ENCODE results near the gene OASL.

OASL gene

DNA sequence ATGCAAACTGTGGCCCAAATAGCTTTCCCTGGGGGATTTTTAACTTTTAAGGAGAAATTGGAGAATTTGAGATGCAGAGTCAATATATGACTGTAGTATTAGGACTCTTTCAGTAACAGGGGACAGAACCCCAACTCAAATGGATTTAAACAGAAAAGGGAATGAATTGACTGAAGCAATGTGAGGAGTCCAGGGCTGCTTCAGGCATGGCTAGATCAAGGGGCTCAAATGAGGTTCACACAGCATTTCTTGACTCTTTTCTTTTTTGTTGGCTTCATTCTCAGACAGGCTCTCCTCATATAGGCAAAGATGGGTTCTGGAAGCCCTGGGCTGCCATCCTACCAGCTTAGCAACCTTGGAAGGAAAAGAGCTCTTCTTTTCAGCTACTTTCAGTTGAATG is 47.1 kb downstream of the OASL start:
- DNase-seq (ENCODE audit: low read depth): no peak

DNA sequence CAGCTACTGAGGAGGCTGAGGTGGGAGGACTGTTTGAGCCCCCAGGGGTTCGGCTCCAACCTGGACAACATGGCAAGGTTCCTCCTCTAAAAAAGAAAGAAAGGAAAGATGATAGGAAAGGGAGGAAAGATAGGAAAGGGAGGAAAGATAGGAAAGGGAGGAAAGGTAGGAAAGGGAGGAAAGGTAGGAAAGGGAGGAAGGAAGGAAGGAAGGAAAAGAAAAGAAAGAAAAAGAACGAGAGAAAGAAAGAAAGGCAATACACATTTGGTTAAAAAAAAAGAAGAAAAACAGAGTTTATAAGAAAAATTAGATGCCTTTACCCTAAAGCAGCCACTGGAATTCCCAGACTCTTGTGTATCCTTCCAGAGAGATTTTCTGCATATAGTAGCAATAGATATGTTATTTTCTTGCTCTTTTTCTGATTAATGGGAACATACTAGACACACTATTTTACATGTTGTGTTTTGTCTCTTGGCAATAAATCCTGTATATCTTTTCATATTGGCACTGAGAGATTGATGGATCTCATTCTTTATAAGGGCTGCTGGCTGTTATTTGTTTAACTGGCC is 48.5 kb downstream of the OASL start:
- no peak for DNase-seq (ENCODE audit: low read depth)

DNA sequence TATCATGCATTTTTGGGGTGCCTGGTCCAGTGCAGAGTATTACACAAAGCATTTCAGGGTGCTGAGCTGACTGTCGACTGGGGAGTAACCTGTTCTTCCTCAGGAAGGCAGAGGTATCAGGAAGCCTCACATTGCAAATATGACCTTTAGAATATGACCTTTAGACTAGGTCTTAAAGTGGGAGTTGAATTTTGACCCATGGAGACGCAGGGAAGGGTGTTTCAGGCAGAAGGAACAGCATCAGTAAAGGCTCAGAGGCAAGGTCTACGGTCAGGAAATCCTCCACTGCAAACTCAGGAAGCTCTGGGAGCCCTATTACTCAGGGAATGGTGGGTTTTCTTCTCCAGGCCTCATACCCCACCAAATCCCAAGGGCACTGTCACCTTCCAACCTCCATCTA is 49.4 kb downstream of the OASL start:
- DNase-seq (ENCODE audit: low read depth): no peak

DNA sequence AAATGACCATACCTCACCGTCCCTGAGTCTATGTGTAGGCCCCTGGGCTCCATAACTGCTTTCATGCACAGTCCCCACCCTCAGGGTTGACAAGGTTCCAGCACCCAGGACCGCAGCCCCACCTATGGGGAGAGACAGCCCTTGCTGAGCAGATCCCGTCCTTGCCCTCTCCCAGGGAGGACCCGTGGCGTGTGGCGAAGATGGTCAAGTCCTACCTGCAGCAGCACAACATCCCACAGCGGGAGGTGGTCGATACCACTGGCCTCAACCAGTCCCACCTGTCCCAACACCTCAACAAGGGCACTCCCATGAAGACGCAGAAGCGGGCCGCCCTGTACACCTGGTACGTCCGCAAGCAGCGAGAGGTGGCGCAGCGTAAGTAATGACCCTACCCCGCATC is 50.4 kb downstream of the OASL start:
- no peak for DNase-seq (ENCODE audit: low read depth)

DNA sequence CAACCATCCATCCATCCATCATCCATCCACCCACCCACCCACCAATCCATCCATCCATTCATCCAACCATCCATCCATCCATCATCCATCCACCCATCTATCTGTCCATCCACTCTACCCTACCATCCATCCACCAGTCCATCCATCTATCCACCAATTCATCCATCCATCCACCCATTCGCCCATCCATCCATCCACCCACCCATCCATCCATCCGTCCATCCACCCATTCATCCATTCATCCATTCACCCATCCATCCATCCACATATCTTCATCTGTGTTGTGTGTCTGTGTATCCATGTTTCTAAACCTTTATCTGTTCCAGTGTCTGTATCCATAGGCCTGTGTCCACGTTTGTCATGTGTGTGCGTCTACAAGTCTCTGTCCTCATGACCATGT is 50.8 kb downstream of the OASL start:
- no peak for DNase-seq (ENCODE audit: low read depth)

DNA sequence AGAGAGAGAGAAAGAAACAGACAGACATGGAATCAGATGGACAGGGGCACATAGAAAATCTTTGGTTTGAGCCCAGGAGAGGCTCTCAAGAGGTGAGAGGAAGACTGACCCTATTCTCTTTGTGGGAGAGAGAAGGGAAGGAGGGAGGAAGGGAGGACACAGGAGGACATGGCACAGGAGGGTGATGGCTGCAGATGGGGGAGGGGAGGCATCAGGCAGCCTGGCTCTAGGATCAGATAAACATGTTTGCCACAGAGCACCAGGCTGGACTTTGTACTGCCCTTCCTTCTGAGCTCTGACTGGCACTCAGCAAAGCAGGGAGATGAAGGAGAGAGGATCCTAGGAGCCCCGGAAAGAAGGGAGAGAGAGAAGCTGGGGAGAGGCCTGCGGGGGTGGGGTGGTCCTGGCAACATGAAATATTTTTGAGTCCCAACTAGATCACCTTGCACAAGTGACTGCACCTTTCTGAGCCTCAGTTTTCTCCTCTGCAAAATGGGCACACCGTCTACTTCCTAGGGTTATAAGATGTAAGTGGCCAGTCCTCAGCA is 54.6 kb downstream of the OASL start:
- DNase-seq (ENCODE audit: low read depth): no peak

DNA sequence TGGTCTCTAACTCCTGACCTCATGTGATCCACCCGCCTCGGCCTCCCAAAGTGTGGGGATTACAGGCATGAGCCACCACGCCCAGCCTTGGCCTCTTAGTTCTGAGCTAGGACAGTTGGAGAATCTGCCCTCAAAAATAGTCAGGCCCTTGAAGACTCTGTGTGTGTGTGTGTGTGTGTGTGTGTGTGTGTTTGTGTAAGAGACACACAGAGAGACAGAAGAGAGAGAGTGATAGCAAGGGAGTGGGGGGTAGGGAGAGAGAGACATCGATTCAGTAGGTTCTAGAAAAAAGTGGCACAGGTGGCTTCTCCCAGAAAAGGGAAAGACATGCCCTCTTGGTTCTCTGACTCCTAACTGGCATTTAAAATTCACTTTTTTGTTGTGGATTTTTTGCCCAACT is 55.3 kb downstream of the OASL start:
- DNase-seq (ENCODE audit: low read depth): no peak

DNA sequence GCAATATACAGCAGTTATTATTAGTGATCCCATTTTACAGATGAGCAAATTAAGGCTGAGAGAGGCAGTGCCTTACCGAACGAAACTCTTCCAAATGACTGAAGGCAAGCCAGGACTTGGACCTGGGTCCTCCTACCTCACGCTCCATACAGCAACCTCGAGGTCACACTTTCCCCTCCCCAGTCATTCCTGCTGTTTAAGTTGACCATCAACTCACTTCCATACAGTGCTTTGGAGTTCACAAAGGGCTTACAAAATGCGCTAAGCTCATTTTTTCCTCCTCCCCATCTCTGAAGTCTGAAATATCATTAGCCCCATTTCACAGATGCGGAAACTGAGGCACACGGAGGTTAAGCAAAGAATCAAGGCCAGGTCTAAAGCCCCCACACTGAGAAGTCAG is 56.4 kb downstream of the OASL start:
- DNase-seq (ENCODE audit: low read depth): no peak

DNA sequence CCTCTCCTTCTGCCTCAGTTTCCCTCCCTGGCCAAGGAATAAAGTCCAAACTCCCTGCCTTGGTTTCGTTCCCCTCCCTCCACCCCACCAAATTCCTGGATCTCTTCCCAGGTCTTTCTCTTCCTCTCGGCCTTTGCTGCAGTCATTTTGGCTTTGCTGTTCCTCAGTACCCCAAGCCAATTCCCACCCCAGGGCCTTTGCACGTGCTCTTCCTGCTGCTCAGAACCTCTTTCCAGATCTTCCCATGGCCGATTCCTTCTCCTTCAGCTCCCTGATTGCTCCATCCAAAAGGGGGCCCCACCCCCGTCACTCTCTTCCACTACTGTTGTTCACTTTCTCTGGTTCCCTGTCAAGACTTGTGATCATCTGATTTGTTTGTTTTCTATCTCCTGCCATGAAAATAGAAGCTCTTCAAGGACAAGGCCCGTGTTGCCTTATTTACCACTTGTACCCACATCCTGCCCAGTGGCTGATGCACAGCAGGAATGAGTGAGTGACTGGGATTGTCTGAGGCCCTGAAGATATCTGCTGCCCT is 57.6 kb downstream of the OASL start:
- no peak for DNase-seq (ENCODE audit: low read depth)

DNA sequence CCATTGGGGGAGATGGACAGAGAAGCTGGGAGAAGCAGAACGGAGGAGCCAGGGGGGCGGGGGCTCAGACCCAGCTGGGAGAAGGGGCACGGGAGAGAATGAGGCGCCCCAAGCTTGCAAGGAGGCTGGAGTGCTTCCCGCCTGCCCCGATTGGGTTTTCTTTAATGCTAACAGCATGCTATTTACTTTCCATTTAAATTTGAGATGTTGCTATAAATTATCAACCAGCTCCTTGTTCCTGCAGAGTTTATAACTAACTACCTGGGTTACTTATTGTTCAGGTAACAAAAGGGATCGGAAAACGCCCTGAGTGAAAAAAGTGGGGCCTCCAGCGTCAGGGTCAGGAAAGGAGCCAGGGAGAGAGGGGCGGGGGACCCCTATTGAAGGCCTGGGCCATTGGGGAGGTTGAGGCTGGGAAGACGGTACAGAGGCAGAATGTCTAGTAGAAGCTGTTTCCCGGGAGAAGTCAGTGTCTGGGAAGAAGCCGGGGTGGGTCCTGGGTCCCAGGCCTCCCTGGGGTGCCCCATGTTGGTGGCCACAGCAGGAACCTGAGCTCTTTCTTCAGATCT is 58.2 kb downstream of the OASL start:
- no peak for DNase-seq (ENCODE audit: low read depth)

DNA sequence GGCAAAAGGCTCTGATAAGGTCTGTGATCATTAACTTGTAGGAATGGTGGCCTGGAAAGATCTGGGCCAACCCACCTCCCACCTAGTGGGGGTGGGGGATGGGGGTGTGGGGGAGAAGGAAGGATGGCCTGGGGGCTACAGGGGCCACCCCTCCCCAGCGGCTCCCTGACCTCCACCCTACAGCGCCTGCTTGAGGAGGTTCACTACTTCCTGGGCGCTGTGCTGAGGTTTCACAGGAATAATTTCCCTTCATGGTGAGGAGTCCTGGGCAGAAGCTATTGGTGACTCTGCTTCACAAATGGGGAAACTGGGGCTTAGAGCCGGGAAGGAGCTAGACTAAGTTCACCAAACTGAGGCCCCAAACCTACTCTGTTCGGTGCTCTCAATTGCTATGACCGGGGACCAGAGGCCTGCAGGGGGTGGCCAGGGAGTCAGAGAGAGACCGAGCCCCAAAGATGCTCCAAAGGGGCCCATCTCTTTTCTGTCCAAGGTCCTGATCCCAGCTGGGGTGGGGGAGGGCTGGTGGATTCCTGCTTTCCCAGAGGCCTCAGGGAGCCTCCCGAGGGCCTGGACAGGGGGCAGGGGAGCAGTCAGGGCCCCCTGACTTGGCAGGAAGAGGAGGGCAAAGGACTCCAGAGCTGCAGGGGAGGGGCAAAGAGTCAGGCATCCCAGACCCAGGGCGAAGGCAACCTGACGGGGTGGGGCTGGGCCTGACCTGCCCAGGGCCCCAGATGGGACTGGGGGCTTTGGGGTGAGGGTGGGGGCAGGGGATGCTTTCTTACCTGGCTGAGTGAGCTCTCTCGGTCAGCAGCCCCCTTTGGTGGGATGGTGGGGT is 59.0 kb downstream of the OASL start:
- no peak for DNase-seq (ENCODE audit: low read depth)

DNA sequence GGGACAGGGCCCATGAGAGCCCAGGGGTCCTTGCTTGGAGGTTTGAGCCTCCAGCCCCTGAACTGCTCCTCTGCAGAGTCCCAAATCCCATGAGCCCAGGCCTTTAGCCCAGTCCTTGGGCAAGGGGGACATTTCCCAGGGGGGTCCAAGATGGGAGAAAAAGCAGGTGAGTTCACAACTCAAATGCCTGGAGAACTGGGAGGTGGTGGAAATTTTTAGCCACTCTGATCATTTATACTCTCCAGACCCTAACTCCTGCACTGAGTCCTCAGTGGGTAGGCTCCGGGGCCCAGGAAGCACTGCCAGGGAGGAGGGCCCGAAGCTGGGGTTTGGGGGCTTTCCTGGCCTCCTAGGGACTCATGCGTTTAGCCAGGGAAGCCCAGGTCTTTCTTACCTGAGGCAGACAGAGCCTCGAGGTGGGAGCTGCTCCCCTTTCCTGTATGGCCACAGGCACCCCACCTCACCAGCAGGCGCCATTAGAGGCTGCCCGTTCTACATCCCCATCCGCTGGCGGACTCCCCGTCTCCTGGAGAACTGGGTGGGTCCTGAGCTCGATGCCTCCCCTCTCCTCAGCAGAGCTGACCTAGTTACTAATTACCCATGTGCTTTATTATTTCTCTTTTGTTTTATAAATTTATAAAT is 59.7 kb downstream of the OASL start:
- DNase-seq (ENCODE audit: low read depth): no peak

DNA sequence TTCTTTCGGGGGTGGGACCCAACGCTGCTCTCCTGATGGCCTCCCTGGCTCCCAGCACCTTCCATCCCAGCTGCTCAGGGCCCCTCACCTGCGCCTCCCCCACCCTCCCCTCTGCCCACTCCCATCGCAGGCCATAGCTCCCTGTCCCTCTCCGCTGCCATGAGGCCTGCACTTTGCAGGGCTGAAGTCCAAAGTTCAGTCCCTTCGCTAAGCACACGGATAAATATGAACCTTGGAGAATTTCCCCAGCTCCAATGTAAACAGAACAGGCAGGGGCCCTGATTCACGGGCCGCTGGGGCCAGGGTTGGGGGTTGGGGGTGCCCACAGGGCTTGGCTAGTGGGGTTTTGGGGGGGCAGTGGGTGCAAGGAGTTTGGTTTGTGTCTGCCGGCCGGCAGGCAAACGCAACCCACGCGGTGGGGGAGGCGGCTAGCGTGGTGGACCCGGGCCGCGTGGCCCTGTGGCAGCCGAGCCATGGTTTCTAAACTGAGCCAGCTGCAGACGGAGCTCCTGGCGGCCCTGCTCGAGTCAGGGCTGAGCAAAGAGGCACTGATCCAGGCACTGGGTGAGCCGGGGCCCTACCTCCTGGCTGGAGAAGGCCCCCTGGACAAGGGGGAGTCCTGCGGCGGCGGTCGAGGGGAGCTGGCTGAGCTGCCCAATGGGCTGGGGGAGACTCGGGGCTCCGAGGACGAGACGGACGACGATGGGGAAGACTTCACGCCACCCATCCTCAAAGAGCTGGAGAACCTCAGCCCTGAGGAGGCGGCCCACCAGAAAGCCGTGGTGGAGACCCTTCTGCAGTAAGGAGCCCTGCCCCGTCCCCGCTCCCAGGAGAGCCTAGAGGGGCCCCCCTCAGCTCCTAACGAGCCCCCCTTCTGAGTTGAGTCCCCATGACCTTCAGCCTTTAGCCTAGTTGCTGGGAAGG is 60.5 kb downstream of the OASL start, which contains the start of gene HNF1A:
TSS of gene HNF1A (plus strand) at position 248 of the 924 bp plus-strand sequence. CDS start at position 474, 226 bp downstream.
- no peak for DNase-seq (ENCODE audit: low read depth)

DNA sequence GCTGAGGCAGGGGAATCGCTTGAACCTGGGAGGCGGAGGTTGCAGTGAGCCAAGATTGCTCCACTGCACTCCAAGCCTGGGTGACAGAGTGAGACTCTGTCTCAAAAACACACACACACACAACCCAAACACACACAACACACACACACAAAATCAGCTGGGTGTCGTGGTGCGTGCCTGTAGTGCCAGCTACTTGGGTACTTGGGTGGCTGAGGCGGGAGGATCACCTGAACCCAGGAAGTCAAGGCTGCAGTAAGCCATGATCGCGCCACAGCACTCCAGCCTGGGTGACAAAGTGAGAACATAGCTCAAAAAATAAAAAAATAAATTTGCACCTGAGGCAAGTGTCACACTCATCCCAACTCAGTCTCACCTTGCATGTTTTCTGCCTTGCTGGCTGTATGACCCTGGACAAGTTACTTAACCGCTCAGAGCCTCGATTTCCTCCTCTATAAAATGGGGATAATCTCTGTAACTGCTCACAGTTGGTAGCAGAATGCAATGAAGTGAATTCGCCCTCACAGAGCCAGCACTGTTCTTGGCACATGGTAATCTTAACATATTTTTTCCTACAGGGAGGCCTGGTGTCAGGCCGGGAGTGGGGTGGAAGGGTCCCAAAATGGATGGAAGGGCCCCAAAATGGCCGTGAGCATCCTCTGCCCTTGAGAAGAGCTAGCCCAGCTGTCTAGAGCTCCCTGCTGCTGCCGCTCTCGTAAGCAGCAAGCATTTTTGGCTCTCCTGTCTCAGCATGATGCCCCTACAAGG is 61.3 kb downstream of the OASL start:
- no peak for DNase-seq (ENCODE audit: low read depth)

DNA sequence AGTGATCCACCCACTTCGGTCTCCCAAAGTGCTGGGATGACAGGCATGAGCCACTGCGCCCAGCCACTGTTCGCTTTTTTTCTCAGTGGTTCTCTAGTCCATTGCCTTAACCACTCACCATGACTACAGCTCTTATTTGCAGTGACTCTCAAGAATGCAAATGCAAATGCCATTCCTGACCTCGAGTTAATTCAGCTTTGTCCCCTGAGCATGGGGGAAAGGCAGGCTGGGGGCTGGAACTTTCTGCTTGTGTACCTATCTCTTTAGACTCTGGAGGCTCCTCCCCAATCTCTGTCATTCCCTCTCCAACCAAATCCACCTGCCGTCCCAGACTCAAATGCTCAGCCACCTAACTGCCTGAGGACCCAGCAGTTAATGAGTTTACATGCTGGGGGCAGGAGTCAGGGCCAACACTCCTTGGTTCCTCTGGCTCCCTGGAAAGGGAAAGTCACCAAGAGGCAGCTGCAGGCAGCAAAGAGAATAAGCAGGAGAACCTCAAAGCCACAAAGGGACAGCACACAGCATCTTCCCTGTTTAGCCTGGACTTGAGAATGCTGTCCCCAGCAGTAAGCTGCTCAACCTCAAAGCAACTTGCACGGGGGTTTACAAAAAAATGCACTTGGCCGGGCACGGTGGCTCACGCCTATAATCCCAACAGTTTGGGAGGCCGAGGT is 66.0 kb downstream of the OASL start:
- DNase-seq (ENCODE audit: low read depth): no peak

DNA sequence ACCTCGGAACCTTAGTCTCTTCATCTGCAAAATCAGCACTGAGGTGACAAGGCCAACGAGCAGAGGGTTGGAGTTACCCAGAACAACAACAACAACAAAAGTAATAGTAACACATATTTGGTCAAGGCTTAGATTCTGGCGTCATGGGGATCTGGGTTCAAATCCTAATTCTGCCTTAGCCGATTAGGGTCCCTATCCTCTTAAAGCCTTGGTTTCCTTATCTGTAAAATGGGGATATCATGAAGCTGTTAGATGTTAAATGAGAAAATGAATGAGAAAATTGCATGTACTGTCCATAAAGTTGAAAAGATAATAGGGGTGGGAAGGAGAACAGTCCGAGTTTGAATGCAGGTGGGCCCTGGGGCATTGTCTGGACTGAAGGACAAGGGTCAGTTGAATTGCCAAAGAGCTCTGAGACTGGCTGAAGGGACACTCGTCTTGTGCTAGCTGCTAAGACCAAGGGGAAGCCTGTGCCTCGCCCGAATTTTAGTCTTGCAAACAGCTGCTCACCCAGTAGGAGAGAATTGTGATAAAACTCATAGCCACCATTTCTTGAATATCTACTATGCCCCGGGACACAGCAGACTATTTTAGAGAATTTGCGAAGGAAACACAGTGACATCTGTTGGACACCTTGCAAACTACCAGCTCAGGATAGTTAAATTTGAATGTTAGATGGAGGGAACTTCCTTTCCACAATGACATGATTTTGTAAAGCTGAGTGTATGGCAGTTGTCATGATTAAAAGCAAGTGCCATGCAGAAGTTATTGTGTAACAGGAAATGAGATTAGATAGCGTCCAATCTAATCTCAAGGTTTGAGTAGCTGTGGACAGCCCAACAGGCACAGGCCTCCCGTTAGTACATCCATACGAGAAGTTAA is 67.5 kb downstream of the OASL start:
- DNase-seq (ENCODE audit: low read depth): peak; percentile 60

DNA sequence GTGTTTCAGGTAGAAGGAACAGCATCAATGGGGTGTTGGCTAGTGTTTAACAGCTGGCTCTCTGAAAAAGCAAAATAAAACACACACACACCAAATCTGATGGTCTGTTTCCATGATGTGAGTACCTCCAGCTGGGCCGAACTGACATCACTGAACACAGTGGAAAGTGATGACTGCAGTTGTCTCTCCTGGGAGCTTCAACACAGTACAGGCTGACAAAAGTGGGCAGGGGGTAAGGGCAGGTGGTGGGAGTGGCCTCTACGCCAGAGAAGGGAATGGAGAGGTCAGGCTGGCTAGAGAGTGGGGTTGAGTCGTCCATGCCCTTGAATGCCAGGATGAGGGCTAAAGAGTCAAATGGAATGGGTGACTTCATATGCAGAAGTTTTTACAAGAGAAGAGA is 68.7 kb downstream of the OASL start:
- DNase-seq (ENCODE audit: low read depth): no peak

Data from iris pigment epithelial cell (primary cell).